ENCODE results near the gene C19orf73.

GRCh38 chr19:49107625-49108459 is 11.1 kb downstream of the C19orf73 start:
- TF ChIP-seq POLR2AphosphoS5 (IDR thresholded peaks at IDR 0.05; ENCODE audit: low read depth, low read length) (no peak), CTCF (IDR thresholded peaks at IDR 0.05) (no peak), REST (IDR thresholded peaks at IDR 0.05; ENCODE audit: insufficient read depth in 1 of 2, low read depth in 2 of 2, low read length in 1 of 2) (no peak), TCF7L2 (IDR thresholded peaks at IDR 0.05; ENCODE audit: low read depth, low read length) (no peak), SIN3A (IDR thresholded peaks at IDR 0.05; ENCODE audit: borderline replicate concordance, insufficient read depth, low read depth, low read length) (no peak)
